Hepatocyte (in vitro differentiated cells): ENCODE data around the gene VSIG8. TPM values are rescaled to one million over a fixed set of nuclear protein-coding genes. Genes with fewer than 3 reads are reported as not detected.
A peak's percentile ranks its signal among the peaks of the same experiment; 100 is the strongest.

Experiments used
- DNase-seq: peaks from one replicate; pipeline ENCODE4 v3.0.0-alpha.2; 2016; ENCODE audit warnings: low spot score
- H2AFZ ChIP-seq: fragments of 200-600 bp; sonication (generic); 2 replicates; pipeline ENCODE4 v1.6.0; 2016; ENCODE audit warnings: antibody characterized with exemption, mild to moderate bottlenecking
- H3K27ac ChIP-seq: fragments of 200-600 bp; sonication (generic); 2 replicates; pipeline ENCODE4 v1.5.1; 2016; ENCODE audit warnings: mild to moderate bottlenecking
- H3K27me3 ChIP-seq: fragments of 200-600 bp; sonication (generic); 2 replicates; pipeline ENCODE4 v1.6.1; 2016
- H3K36me3 ChIP-seq: fragments of 200-600 bp; sonication (generic); replicated peaks from 2 replicates; pipeline ENCODE4 v1.5.1; 2016; ENCODE audit warnings: low read depth; ENCODE audit not compliant: insufficient read depth
- H3K4me1 ChIP-seq: fragments of 200-600 bp; sonication (generic); 2 replicates; pipeline ENCODE4 v1.5.1; 2016; ENCODE audit warnings: mild to moderate bottlenecking, moderate library complexity; ENCODE audit not compliant: insufficient read depth
- H3K4me2 ChIP-seq: fragments of 200-600 bp; sonication (generic); 2 replicates; pipeline ENCODE4 v1.6.0; 2016
- H3K4me3 ChIP-seq: fragments of 200-600 bp; sonication (generic); 2 replicates; pipeline ENCODE4 v1.5.1; 2016; ENCODE audit warnings: mild to moderate bottlenecking
- H3K79me2 ChIP-seq: fragments of 200-600 bp; sonication (generic); 2 replicates; pipeline ENCODE4 v1.6.0; 2017; ENCODE audit warnings: mild to moderate bottlenecking
- H3K9me2 ChIP-seq: fragments of 200-600 bp; sonication (generic); replicated peaks from 2 replicates; pipeline ENCODE4 v1.6.0; 2017; ENCODE audit warnings: mild to moderate bottlenecking; ENCODE audit not compliant: insufficient read depth
- H3K9me3 ChIP-seq: fragments of 200-600 bp; sonication (generic); 2 replicates; pipeline ENCODE4 v1.5.1; 2016; ENCODE audit warnings: low read depth, mild to moderate bottlenecking
- H4K20me1 ChIP-seq: fragments of 200-600 bp; sonication (generic); 2 replicates; pipeline ENCODE4 v1.6.0; 2016; ENCODE audit warnings: mild to moderate bottlenecking; ENCODE audit not compliant: insufficient read depth, poor library complexity, severe bottlenecking
- EZH2 ChIP-seq: fragments of 200-600 bp; sonication (generic); IDR thresholded peaks from 2 replicates; pipeline ENCODE4 v1.6.1; 2016; ENCODE audit warnings: antibody characterized with exemption, mild to moderate bottlenecking, borderline replicate concordance
- EZH2phosphoT487 ChIP-seq: fragments of 200-600 bp; sonication (generic); IDR thresholded peaks from one replicate; pipeline ENCODE4 v1.6.1; 2018; ENCODE audit warnings: antibody characterized with exemption, mild to moderate bottlenecking, low read depth, moderate library complexity; ENCODE audit not compliant: unreplicated experiment, severe bottlenecking
- WGBS: methylation state at CpG from one replicate; pipeline ENCODE4 v1.1.6; 2016; ENCODE audit warnings: low lambda C conversion rate; ENCODE audit errors: missing lambda C conversion rate; 5-methylcytosine and 5-hydroxymethylcytosine counted together
- polyA plus RNA-seq: library from polyadenylated mRNA; unstranded; fragments of >200 nt; fragmentation: Nextera tagmentation; extraction: Ambion mirVana; gene quantifications from 2 replicates; pipeline ENCODE4 v1.2.1, GENCODE V29; 2016
- total RNA-seq: library from RNA; depleted of rRNA; stranded (reverse); fragments of >200 nt; gene quantifications from 2 replicates; pipeline ENCODE4 v1.2.3, GENCODE V29; 2014
- TF ChIP-seq, protein P1 (sequence below): fragments of 200-600 bp; sonication (generic); IDR thresholded peaks from 2 replicates; pipeline ENCODE4 v1.5.1; 2016; ENCODE audit warnings: antibody characterized with exemption, mild to moderate bottlenecking; ENCODE audit not compliant: poor library complexity

Gene VSIG8
- total and polyA plus RNA-seq, 2 experiments from 2014 or later = 0.13 to 0.33 TPM

DNA sequence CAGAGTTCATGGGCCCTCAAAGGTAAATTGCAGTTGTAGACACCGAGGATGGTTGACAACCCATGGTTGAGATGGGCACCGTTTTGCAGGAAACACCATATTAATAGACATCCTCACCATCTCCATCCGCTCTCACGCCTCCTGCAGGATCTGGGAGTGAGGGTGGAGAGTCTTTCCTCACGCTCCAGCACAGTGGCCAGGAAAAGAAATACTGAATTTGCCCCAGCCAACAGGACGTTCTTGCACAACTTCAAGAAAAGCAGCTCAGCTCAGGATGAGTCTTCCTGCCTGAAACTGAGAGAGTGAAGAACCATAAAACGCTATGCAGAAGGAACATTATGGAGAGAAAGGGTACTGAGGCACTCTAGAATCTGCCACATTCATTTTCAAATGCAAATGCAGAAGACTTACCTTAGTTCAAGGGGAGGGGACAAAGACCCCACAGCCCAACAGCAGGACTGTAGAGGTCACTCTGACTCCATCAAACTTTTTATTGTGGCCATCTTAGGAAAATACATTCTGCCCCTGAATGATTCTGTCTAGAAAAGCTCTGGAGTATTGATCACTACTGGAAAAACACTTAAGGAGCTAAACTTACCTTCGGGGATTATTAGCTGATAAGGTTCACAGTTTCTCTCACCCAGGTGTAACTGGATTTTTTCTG, 26.5 kb downstream of the VSIG8 start:
- Histone ChIP-seq H3K4me3 (no peak overlapping the region), H2AFZ (no peak overlapping the region), H3K36me3 (no peaks in the 10 kb centered on the region), H3K4me2 (no peak overlapping the region), H3K27me3 (no peaks in the 10 kb centered on the region), H3K9me2 (no peaks in the 10 kb centered on the region), H3K79me2 (no peaks in the 10 kb centered on the region), H3K4me1 (no peaks in the 10 kb centered on the region), H3K9me3 (no peaks in the 10 kb centered on the region), H3K27ac (no peak overlapping the region), H4K20me1 (no peaks in the 10 kb centered on the region)
- DNase-seq = no peak
- TF ChIP-seq, protein P1, sequence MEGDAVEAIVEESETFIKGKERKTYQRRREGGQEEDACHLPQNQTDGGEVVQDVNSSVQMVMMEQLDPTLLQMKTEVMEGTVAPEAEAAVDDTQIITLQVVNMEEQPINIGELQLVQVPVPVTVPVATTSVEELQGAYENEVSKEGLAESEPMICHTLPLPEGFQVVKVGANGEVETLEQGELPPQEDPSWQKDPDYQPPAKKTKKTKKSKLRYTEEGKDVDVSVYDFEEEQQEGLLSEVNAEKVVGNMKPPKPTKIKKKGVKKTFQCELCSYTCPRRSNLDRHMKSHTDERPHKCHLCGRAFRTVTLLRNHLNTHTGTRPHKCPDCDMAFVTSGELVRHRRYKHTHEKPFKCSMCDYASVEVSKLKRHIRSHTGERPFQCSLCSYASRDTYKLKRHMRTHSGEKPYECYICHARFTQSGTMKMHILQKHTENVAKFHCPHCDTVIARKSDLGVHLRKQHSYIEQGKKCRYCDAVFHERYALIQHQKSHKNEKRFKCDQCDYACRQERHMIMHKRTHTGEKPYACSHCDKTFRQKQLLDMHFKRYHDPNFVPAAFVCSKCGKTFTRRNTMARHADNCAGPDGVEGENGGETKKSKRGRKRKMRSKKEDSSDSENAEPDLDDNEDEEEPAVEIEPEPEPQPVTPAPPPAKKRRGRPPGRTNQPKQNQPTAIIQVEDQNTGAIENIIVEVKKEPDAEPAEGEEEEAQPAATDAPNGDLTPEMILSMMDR = peak; percentile 18
- TF ChIP-seq EZH2phosphoT487 = no peak
- 83% methylated on average over 8 of the region's 8 CpGs for WGBS

DNA sequence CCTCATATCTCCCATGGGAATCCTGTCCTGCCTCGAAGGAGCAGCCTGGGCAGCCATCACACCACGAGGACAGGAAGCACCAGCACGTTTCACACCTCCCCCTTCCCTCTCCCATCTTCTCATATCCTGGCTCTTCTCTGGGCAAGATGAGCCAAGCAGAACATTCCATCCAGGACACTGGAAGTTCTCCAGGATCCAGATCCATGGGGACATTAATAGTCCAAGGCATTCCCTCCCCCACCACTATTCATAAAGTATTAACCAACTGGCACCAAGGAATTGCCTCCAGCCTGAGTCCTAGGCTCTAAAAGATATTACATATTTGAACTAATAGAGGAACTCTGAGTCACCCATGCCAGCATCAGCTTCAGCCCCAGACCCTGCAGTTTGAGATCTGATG, 27.1 kb downstream of the VSIG8 start:
- Histone ChIP-seq H3K36me3 (no peaks in the 10 kb centered on the region), H3K4me3 (no peak overlapping the region), H3K27ac (no peak overlapping the region), H3K27me3 (no peaks in the 10 kb centered on the region), H3K9me2 (no peaks in the 10 kb centered on the region), H3K4me2 (no peak overlapping the region), H3K9me3 (no peaks in the 10 kb centered on the region), H2AFZ (no peak overlapping the region), H4K20me1 (no peaks in the 10 kb centered on the region), H3K79me2 (no peaks in the 10 kb centered on the region), H3K4me1 (no peaks in the 10 kb centered on the region)
- DNase-seq = no peak
- TF ChIP-seq EZH2 (no peak), EZH2phosphoT487 (no peak)
- TF ChIP-seq, protein P1 = no peak
- 76% methylated on average over 3 of the region's 3 CpGs for WGBS

DNA sequence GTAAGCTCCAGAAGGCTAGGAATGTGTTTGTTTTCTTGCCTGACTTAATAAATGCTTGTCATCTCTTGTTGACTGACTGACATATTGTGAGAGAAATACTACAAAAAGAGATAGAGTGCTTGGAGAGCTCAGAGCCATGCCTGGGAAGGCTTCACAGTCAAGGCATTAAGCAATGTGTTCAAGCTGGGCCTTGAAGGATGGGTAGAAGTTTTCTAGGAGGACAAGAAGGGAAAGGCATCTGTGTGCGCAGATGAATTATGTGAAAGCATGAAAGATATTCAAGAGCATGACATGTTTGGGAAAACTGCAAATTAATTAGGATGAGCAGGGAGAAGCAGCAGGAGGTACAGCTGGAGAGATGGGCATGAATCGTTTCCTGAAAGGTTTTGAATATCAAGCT, 30.1 kb downstream of the VSIG8 start:
- Histone ChIP-seq H4K20me1 (no peaks in the 10 kb centered on the region), H3K27ac (no peak overlapping the region), H3K4me1 (no peaks in the 10 kb centered on the region), H3K9me3 (no peaks in the 10 kb centered on the region), H3K9me2 (no peaks in the 10 kb centered on the region), H3K27me3 (no peaks in the 10 kb centered on the region), H3K4me3 (no peak overlapping the region), H2AFZ (no peak overlapping the region), H3K36me3 (no peaks in the 10 kb centered on the region), H3K4me2 (no peak overlapping the region), H3K79me2 (no peaks in the 10 kb centered on the region)
- no peak for TF ChIP-seq EZH2
- no peak for TF ChIP-seq EZH2phosphoT487
- TF ChIP-seq, protein P1 = no peak
- DNase-seq = no peak
- WGBS = 97% methylated on average over 2 of the region's 2 CpGs
